Ascending aorta (tissue), 2 donors: ENCODE data around the gene TSNAX. TPM values are rescaled to one million over a fixed set of nuclear protein-coding genes. Genes with fewer than 3 reads are reported as not detected.
"Not testable (repeated sequence)": the region's sequence is repeated elsewhere in the genome, so short reads cannot be mapped to it uniquely, and the experiment has no call there.

ENCODE experiments used
- DNase-seq, 2 donors: peaks; one replicate each; pipeline ENCODE4 v3.0.0-alpha.2; 2019; ENCODE audit warnings: low spot score in 2 of 2
- H3K27ac ChIP-seq, 2 donors: fragments of 200-600 bp; sonication (generic); one replicate each; pipeline ENCODE4 v1.5.1; 2016 to 2017; ENCODE audit warnings: mild to moderate bottlenecking in 1 of 2
- H3K27me3 ChIP-seq: fragments of 200-600 bp; sonication (generic); one replicate; pipeline ENCODE4 v1.5.1; 2017
- H3K36me3 ChIP-seq, 2 donors: fragments of 200-600 bp; sonication (generic); one replicate each; pipeline ENCODE4 v1.5.1; 2016
- H3K4me1 ChIP-seq, 2 donors: fragments of 200-600 bp; sonication (generic); one replicate each; pipeline ENCODE4 v1.5.1; 2016 to 2017; ENCODE audit warnings: mild to moderate bottlenecking in 1 of 2
- H3K4me3 ChIP-seq, 2 donors: fragments of 200-600 bp; sonication (generic); one replicate each; pipeline ENCODE4 v1.5.1; 2016 to 2017; ENCODE audit warnings: mild to moderate bottlenecking in 1 of 2
- H3K9me3 ChIP-seq, 2 donors: fragments of 200-600 bp; sonication (generic); one replicate each; pipeline ENCODE4 v1.5.1; 2016
- CTCF ChIP-seq, 3 experiments: fragments of 200-600 bp in 2 of 3; fragments of 450-650 bp in 1 of 3; sonication (generic) in 2 of 3; IDR thresholded peaks; one replicate each; pipeline ENCODE4 v1.5.1; 2016 to 2019; ENCODE audit warnings: antibody characterized with exemption in 3 of 3, mild to moderate bottlenecking in 1 of 3, moderate library complexity in 1 of 3
- intact Hi-C: fragments of 100-400 bp; cut with DNase I; formaldehyde crosslinking; loops from one replicate; pipeline ENCODE4 v1.15.1; 2023
- total RNA-seq: library from RNA; depleted of rRNA; stranded (reverse); fragments of >200 nt; gene quantifications from one replicate; pipeline ENCODE4 v1.1.0, GENCODE V29; 2016

Gene TSNAX
- total RNA-seq, 1 donor from 2014 or later: 15.0 TPM

- Histone ChIP-seq H3K27me3 (no peaks in the 10 kb centered on the region), H3K4me3 (no peak overlapping the region), H3K27ac (no peak overlapping the region), H3K4me1 (no peaks in the 10 kb centered on the region), H3K9me3 (no peaks in the 10 kb centered on the region), H3K36me3 (no peaks in the 10 kb centered on the region)
- TF ChIP-seq CTCF (IDR thresholded peaks at IDR 0.05): no peak
- intact Hi-C loops: no loop called here
- DNase-seq: no peak
These were observed 56.5 kb downstream of the TSNAX start for GRCh38 chr1:231584921-231585320.

- no peak overlapping the region for H3K4me3 ChIP-seq
- no peak for DNase-seq
- no peaks in the 10 kb centered on the region for H3K36me3 ChIP-seq
- H3K27me3 ChIP-seq: no peaks in the 10 kb centered on the region
- no peak overlapping the region for H3K27ac ChIP-seq
- TF ChIP-seq CTCF (IDR thresholded peaks at IDR 0.05): peak; percentile 41 to 62 (median 50)
- no peaks in the 10 kb centered on the region for H3K4me1 ChIP-seq
- intact Hi-C loops: no loop called here
- H3K9me3 ChIP-seq: no peaks in the 10 kb centered on the region
These were observed 62.2 kb downstream of the TSNAX start for GRCh38 chr1:231590453-231591198.

- intact Hi-C loops: no loop called here
- no peak overlapping the region for H3K27ac ChIP-seq
- TF ChIP-seq CTCF (IDR thresholded peaks at IDR 0.05): no peak
These were observed 63.0 kb downstream of the TSNAX start for GRCh38 chr1:231591466-231591865.

DNA sequence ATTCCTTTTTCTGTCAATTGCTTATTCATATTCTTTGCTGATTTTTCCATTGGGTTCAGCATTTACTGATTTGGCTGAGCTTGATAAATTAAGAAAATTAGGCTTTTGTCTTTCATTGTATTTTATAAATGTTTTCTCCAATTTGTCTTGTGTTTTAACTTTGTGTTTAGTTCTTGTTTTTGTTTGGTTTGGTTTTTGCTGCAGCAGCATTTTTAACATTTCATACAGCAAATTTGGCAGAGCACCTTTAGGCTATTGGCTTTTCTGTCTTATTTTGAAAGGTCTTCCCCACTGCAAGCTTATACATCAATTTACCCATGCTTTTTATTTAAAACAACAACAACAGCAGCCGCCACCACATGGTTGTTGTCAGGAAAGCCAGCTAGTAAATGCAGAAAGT lies 64.3 kb downstream of the TSNAX start:
- no peak for TF ChIP-seq CTCF (IDR thresholded peaks at IDR 0.05)
- intact Hi-C loops: no loop called here
- no peaks in the 10 kb centered on the region for H3K4me1 ChIP-seq
- no peak overlapping the region for H3K4me3 ChIP-seq
- no peak overlapping the region for H3K27ac ChIP-seq
- no peaks in the 10 kb centered on the region for H3K36me3 ChIP-seq
- no peaks in the 10 kb centered on the region for H3K9me3 ChIP-seq
- DNase-seq: no peak
- no peaks in the 10 kb centered on the region for H3K27me3 ChIP-seq

More at GRCh38 chr1:231591466-231591865, 63.0 kb downstream of the TSNAX start:
- Histone ChIP-seq H3K9me3 (no peaks in the 10 kb centered on the region), H3K36me3 (no peaks in the 10 kb centered on the region), H3K4me3 (no peak overlapping the region), H3K27me3 (no peaks in the 10 kb centered on the region), H3K4me1 (no peaks in the 10 kb centered on the region)
- DNase-seq: no peak

DNA sequence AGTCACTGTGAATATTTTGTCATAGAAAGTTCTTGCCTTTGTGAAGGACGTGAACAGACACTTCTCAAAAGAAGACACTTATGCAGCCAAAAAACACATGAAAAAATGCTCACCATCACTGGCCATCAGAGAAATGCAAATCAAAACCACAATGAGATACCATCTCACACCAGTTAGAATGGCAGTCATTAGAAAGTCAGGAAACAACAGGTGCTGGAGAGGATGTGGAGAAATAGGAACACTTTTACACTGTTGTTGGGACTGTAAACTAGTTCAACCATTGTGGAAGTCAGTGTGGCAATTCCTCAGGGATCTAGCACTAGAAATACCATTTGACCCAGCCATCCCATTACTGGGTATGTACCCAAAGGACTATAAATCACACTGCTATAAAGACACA lies 64.8 kb downstream of the TSNAX start:
- H3K4me1 ChIP-seq, H3K36me3 ChIP-seq, H3K9me3 ChIP-seq, H3K27me3 ChIP-seq, intact Hi-C loops, H3K4me3 ChIP-seq, DNase-seq, H3K27ac ChIP-seq: not testable (repeated sequence)

- TF ChIP-seq CTCF (IDR thresholded peaks at IDR 0.05): no peak
- Histone ChIP-seq H3K27ac (no peak overlapping the region), H3K9me3 (no peaks in the 10 kb centered on the region), H3K36me3 (no peaks in the 10 kb centered on the region), H3K4me1 (no peaks in the 10 kb centered on the region), H3K4me3 (no peak overlapping the region), H3K27me3 (no peaks in the 10 kb centered on the region)
- intact Hi-C loops: no loop called here
- no peak for DNase-seq
These were observed 65.7 kb downstream of the TSNAX start for GRCh38 chr1:231594123-231594522.
